Cardiac muscle cell (in vitro differentiated cells and primary cell): Measurements from ENCODE around the gene PSTPIP2. TPM values are rescaled to one million over a fixed set of nuclear protein-coding genes. Genes with fewer than 3 reads are reported as not detected.

Experiments
- DNase-seq, 2 donors: peaks; one replicate each; pipeline versions ENCODE4 v3.0.0 to v3.0.0-alpha.2; 2010 to 2017; ENCODE audit warnings: low read depth in 1 of 2, low spot score in 1 of 2
- H3K27ac ChIP-seq: fragments of 200-600 bp; sonication (generic); 2 replicates; pipeline ENCODE4 v1.5.1; 2016
- H3K27me3 ChIP-seq: fragments of 200-600 bp; sonication (generic); 2 replicates; pipeline ENCODE4 v1.6.0; 2016; ENCODE audit warnings: control low read depth
- H3K36me3 ChIP-seq: fragments of 200-600 bp; sonication (generic); 2 replicates; pipeline ENCODE4 v1.5.1; 2016; ENCODE audit warnings: control low read depth
- H3K4me1 ChIP-seq: fragments of 200-600 bp; sonication (generic); 2 replicates; pipeline ENCODE4 v1.8.1; 2017; ENCODE audit warnings: low read depth, mild to moderate bottlenecking, mixed run types
- H3K4me3 ChIP-seq: fragments of 200-600 bp; sonication (generic); 2 replicates; pipeline ENCODE4 v1.5.1; 2016; ENCODE audit warnings: mild to moderate bottlenecking
- H3K9me3 ChIP-seq: fragments of 200-600 bp; sonication (generic); 2 replicates; pipeline ENCODE4 v1.5.1; 2017; ENCODE audit warnings: low read depth, mild to moderate bottlenecking, control low read depth
- CTCF ChIP-seq: IDR thresholded peaks from 2 replicates; pipeline ENCODE4 v1.5.1; 2012; ENCODE audit warnings: low read depth, mild to moderate bottlenecking, low read length
- polyA plus RNA-seq: library from polyadenylated mRNA; unstranded; fragments of >200 nt; fragmentation: Nextera tagmentation; extraction: Ambion mirVana; gene quantifications from 2 replicates; pipeline ENCODE4 v1.2.1, GENCODE V29; 2016
- total RNA-seq: library from RNA; depleted of rRNA; stranded (reverse); fragments of >200 nt; gene quantifications from 2 replicates; pipeline ENCODE4 v1.2.3, GENCODE V29; 2016

Gene PSTPIP2
- total and polyA plus RNA-seq, 2 experiments from 2014 or later: 4.6 to 4.7 TPM

- no peaks in the 10 kb centered on the region for H3K27me3 ChIP-seq
- H3K27ac ChIP-seq: no peak overlapping the region
- H3K4me1 ChIP-seq: no peaks in the 10 kb centered on the region
- no peaks in the 10 kb centered on the region for H3K36me3 ChIP-seq
- H3K4me3 ChIP-seq: no peak overlapping the region
- H3K9me3 ChIP-seq: no peaks in the 10 kb centered on the region
- no peak for DNase-seq
- no peak for TF ChIP-seq CTCF
Measured at GRCh38 chr18:46060359-46060841, 11.7 kb downstream of the PSTPIP2 start.

GRCh38 chr18:46055838-46056230 lies 16.2 kb downstream of the PSTPIP2 start:
- no peak overlapping the region for H3K27ac ChIP-seq
- H3K27me3 ChIP-seq: no peaks in the 10 kb centered on the region
- no peak for DNase-seq
- H3K4me3 ChIP-seq: no peak overlapping the region
- H3K36me3 ChIP-seq: no peaks in the 10 kb centered on the region
- H3K9me3 ChIP-seq: no peaks in the 10 kb centered on the region
- no peaks in the 10 kb centered on the region for H3K4me1 ChIP-seq
- TF ChIP-seq CTCF: no peak

- Histone ChIP-seq H3K27me3 (no peaks in the 10 kb centered on the region), H3K4me3 (no peak overlapping the region), H3K27ac (no peak overlapping the region), H3K4me1 (no peaks in the 10 kb centered on the region), H3K36me3 (no peaks in the 10 kb centered on the region), H3K9me3 (no peaks in the 10 kb centered on the region)
- peak in 1 of 2 donors; percentile 20 for DNase-seq
- TF ChIP-seq CTCF: no peak
Measured at GRCh38 chr18:46054956-46055837, 16.9 kb downstream of the PSTPIP2 start.

GRCh38 chr18:46053368-46054095 lies 18.5 kb downstream of the PSTPIP2 start:
- TF ChIP-seq CTCF: no peak
- no peak for DNase-seq
- Histone ChIP-seq H3K4me3 (no peak overlapping the region), H3K27me3 (no peaks in the 10 kb centered on the region), H3K36me3 (no peaks in the 10 kb centered on the region), H3K4me1 (no peaks in the 10 kb centered on the region), H3K9me3 (no peaks in the 10 kb centered on the region), H3K27ac (no peak overlapping the region)

- no peak overlapping the region for H3K27ac ChIP-seq
Measured at GRCh38 chr18:46051731-46052461, 20.2 kb downstream of the PSTPIP2 start.

More at GRCh38 chr18:46051731-46052461, 20.2 kb downstream of the PSTPIP2 start:
- no peaks in the 10 kb centered on the region for H3K9me3 ChIP-seq
- H3K4me3 ChIP-seq: no peak overlapping the region
- H3K27me3 ChIP-seq: no peaks in the 10 kb centered on the region
- TF ChIP-seq CTCF: no peak
- peak in 1 of 2 donors; percentile 83 for DNase-seq
- no peaks in the 10 kb centered on the region for H3K36me3 ChIP-seq
- no peaks in the 10 kb centered on the region for H3K4me1 ChIP-seq
